Lower leg skin (tissue), 4 donors: ENCODE data around the gene HRCT1. TPM values are rescaled to one million over a fixed set of nuclear protein-coding genes. Genes with fewer than 3 reads are reported as not detected.

Source experiments
- DNase-seq, 2 donors: peaks; one replicate each; pipeline ENCODE4 v3.0.0-alpha.2; 2019; ENCODE audit warnings: low spot score in 2 of 2
- H3K4me3 ChIP-seq: fragments of 200-600 bp; sonication (generic); 2 replicates; pipeline ENCODE4 v1.5.1; 2017; ENCODE audit warnings: mild to moderate bottlenecking, low read depth; ENCODE audit not compliant: poor library complexity, severe bottlenecking
- CTCF ChIP-seq, 3 donors: fragments of 450-650 bp; IDR thresholded peaks; one replicate each; pipeline ENCODE4 v1.5.1; 2016; ENCODE audit warnings: antibody characterized with exemption in 3 of 3, mild to moderate bottlenecking in 3 of 3, moderate library complexity in 2 of 3
- POLR2A ChIP-seq, 2 donors: fragments of 450-650 bp; IDR thresholded peaks; one replicate each; pipeline ENCODE4 v1.6.1; 2016 to 2017; ENCODE audit warnings: antibody characterized with exemption in 2 of 2, mild to moderate bottlenecking in 1 of 2, moderate library complexity in 1 of 2
- WGBS, 2 donors: methylation state at CpG; one replicate each; pipeline ENCODE4 v1.1.5; 2018; 5-methylcytosine and 5-hydroxymethylcytosine counted together
- intact Hi-C: fragments of 100-400 bp; cut with DNase I; formaldehyde crosslinking; loops from one replicate; pipeline ENCODE4 v1.15.0; 2023; ENCODE audit warnings: low total_unique reads
- total RNA-seq, 4 donors: library from RNA; depleted of rRNA; stranded (reverse); fragments of >200 nt; gene quantifications; one replicate each; pipeline ENCODE4 v1.1.0, GENCODE V29; 2016

Gene HRCT1
- total RNA-seq, 4 donors from 2014 or later, result 1.1 to 5.7 (median 3.9) TPM

GRCh38 chr9:35948901-35949318 is 42.9 kb downstream of the HRCT1 start:
- WGBS, 2 donors, result 47 to 61% methylated on average over 2 of the region's 2 CpGs
- intact Hi-C loops, result loop anchor here (2.0 to 5.0 kb wide), 2 partner anchors 48 to 157 kb away; partner anchors contain the start of gene NPR2
- TF ChIP-seq POLR2A (IDR thresholded peaks at IDR 0.05) (no peak), CTCF (IDR thresholded peaks at IDR 0.05) (no peak)
- no peak for DNase-seq
- H3K4me3 ChIP-seq, result no peak overlapping the region

- DNase-seq, result no peak
- intact Hi-C loops, result loop anchor here (5.0 kb wide), 1 partner anchor 71 kb away; no protein-coding TSS in a partner anchor
- H3K4me3 ChIP-seq, result no peak overlapping the region
- 49 to 58% methylated on average over 6 of the region's 6 CpGs for WGBS, 2 donors
- no peak for TF ChIP-seq POLR2A (IDR thresholded peaks at IDR 0.05)
- no peak for TF ChIP-seq CTCF (IDR thresholded peaks at IDR 0.05)
These were observed 45.7 kb downstream of the HRCT1 start for GRCh38 chr9:35951736-35952135.

GRCh38 chr9:35952526-35953191 is 46.7 kb downstream of the HRCT1 start:
- TF ChIP-seq CTCF (IDR thresholded peaks at IDR 0.05), result no peak
- TF ChIP-seq POLR2A (IDR thresholded peaks at IDR 0.05), result no peak
- 68 to 75% methylated on average over 6 of the region's 6 CpGs for WGBS, 2 donors
- H3K4me3 ChIP-seq, result no peak overlapping the region
- no peak for DNase-seq
- intact Hi-C loops, result loop anchor here (5.0 kb wide), 1 partner anchor 70 kb away; no protein-coding TSS in a partner anchor

- WGBS, 2 donors, result 6 to 12% methylated on average over 6 of the region's 6 CpGs
- no peak for TF ChIP-seq POLR2A (IDR thresholded peaks at IDR 0.05)
- peak in 1 of 3 donors; percentile 30 for TF ChIP-seq CTCF (IDR thresholded peaks at IDR 0.05)
- intact Hi-C loops, result loop anchor here (5.0 kb wide), 1 partner anchor 67 kb away; no protein-coding TSS in a partner anchor
- DNase-seq, result peak in 1 of 2 donors; percentile 65
- H3K4me3 ChIP-seq, result no peak overlapping the region
These were observed 49.0 kb downstream of the HRCT1 start for GRCh38 chr9:35954942-35955546.

- intact Hi-C loops, result no loop called here
- no peak for DNase-seq
- no peak overlapping the region for H3K4me3 ChIP-seq
- TF ChIP-seq CTCF (IDR thresholded peaks at IDR 0.05) (no peak), POLR2A (IDR thresholded peaks at IDR 0.05) (no peak)
- 80 to 83% methylated on average over 5 of the region's 5 CpGs for WGBS, 2 donors
These were observed 50.6 kb downstream of the HRCT1 start for GRCh38 chr9:35956651-35957050.

Other genes starting within 250 kb of the HRCT1 start
- over 10,000 TPM in 1 of 4 donors, 1,000 to 10,000 TPM in 3; 1,358 to 15,269 (median 4,926) TPM for gene RMRP, start 248.2 kb upstream of the HRCT1 start, total RNA-seq
- gene CCDC107, start 247.9 kb upstream of the HRCT1 start, total RNA-seq, result 10 to 100 TPM; 15.1 to 30.5 (median 21.2) TPM
- 1 to 10 TPM in 2 of 4 donors, under 1 TPM in 2; 0.32 to 7.6 (median 0.86) TPM for gene ARHGEF39, start 241.0 kb upstream of the HRCT1 start, total RNA-seq
- gene CA9, start 232.3 kb upstream of the HRCT1 start, total RNA-seq, result 10 to 100 TPM in 1 of 4 donors, 1 to 10 TPM in 2, under 1 TPM in 1; 0.25 to 22.2 (median 4.2) TPM
- 100 to 1,000 TPM in 1 of 4 donors, 10 to 100 TPM in 3; 36.3 to 190 (median 68.6) TPM for gene TPM2, start 216.3 kb upstream of the HRCT1 start, total RNA-seq
- gene TLN1, start 174.0 kb upstream of the HRCT1 start, total RNA-seq, result 100 to 1,000 TPM; 101 to 176 (median 155) TPM
- 10 to 100 TPM; 18.2 to 26.6 (median 20.5) TPM for gene CREB3, start 173.5 kb upstream of the HRCT1 start, total RNA-seq
- 10 to 100 TPM; 53.7 to 83.3 (median 65.0) TPM for gene GBA2, start 157.0 kb upstream of the HRCT1 start, total RNA-seq
- 10 to 100 TPM; 17.1 to 26.4 (median 22.1) TPM for gene RGP1, start 156.9 kb upstream of the HRCT1 start, total RNA-seq
- gene MSMP, start 151.9 kb upstream of the HRCT1 start, total RNA-seq, result 1 to 10 TPM in 1 of 4 donors, under 1 TPM in 1, not detected in 2; 0.55 to 2.8 TPM
- 10 to 100 TPM; 12.2 to 20.4 (median 18.8) TPM for gene NPR2, start 114.6 kb upstream of the HRCT1 start, total RNA-seq
- gene SPAG8, start 93.9 kb upstream of the HRCT1 start, total RNA-seq, result under 1 TPM in 2 of 4 donors, not detected in 2; 0.29 to 0.42 TPM
- gene HINT2, start 91.2 kb upstream of the HRCT1 start, total RNA-seq, result 10 to 100 TPM; 17.8 to 27.9 (median 19.9) TPM
- not detected for gene FAM221B, start 77.5 kb upstream of the HRCT1 start, total RNA-seq
- 1 to 10 TPM; 2.2 to 8.4 (median 5.4) TPM for gene TMEM8B, start 77.0 kb upstream of the HRCT1 start, total RNA-seq
- not detected for gene OR13J1, start 35.8 kb upstream of the HRCT1 start, total RNA-seq
- 1 to 10 TPM in 2 of 4 donors, under 1 TPM in 2; 0.66 to 1.5 (median 0.95) TPM for gene SPAAR, start 3.3 kb downstream of the HRCT1 start, total RNA-seq
- not detected for gene OR2S2, start 52.0 kb downstream of the HRCT1 start, total RNA-seq
- 1 to 10 TPM; 2.1 to 9.7 (median 3.7) TPM for gene RECK, start 130.7 kb downstream of the HRCT1 start, total RNA-seq
- gene GLIPR2, start 230.5 kb downstream of the HRCT1 start, total RNA-seq, result 10 to 100 TPM in 1 of 4 donors, 1 to 10 TPM in 3; 5.2 to 10.1 (median 6.5) TPM